Loucy (cell line): ENCODE measurements around the gene GUCY1B1.

ENCODE experiments used
- H2AFZ ChIP-seq: fragments of 200-600 bp; sonication (generic); 2 replicates; pipeline ENCODE4 v1.6.0; 2016; ENCODE audit warnings: antibody characterized with exemption, mild to moderate bottlenecking, low read length, moderate library complexity
- H3F3A ChIP-seq: fragments of 200-600 bp; 2 replicates; pipeline ENCODE4 v1.6.0; 2016; ENCODE audit warnings: antibody characterized with exemption, low read depth, mild to moderate bottlenecking
- H3K27me3 ChIP-seq: fragments of 200-600 bp; sonication (generic); 2 replicates; pipeline ENCODE4 v1.6.1; 2014; ENCODE audit warnings: low read length, mild to moderate bottlenecking; ENCODE audit not compliant: insufficient read depth, poor library complexity, severe bottlenecking
- H3K36me3 ChIP-seq: fragments of 200-600 bp; sonication (generic); 2 replicates; pipeline ENCODE4 v1.6.1; 2016; ENCODE audit warnings: low read length; ENCODE audit not compliant: insufficient read depth
- H3K4me1 ChIP-seq: fragments of 200-600 bp; sonication (generic); 2 replicates; pipeline ENCODE4 v1.5.1; 2014; ENCODE audit warnings: low read length, mild to moderate bottlenecking; ENCODE audit not compliant: insufficient read depth, poor library complexity, severe bottlenecking
- H3K4me2 ChIP-seq: fragments of 200-600 bp; sonication (generic); 2 replicates; pipeline ENCODE4 v1.6.0; 2014; ENCODE audit warnings: antibody characterized with exemption, low read length, low read depth, mild to moderate bottlenecking; ENCODE audit not compliant: poor library complexity, severe bottlenecking
- H3K4me3 ChIP-seq: fragments of 200-600 bp; sonication (generic); 2 replicates; pipeline ENCODE4 v1.5.1; 2014; ENCODE audit warnings: low read length, mild to moderate bottlenecking, mixed read lengths; ENCODE audit not compliant: poor library complexity, severe bottlenecking
- H3K79me2 ChIP-seq: fragments of 200-600 bp; sonication (generic); 2 replicates; pipeline ENCODE4 v1.6.1; 2014; ENCODE audit warnings: low read length; ENCODE audit not compliant: insufficient read depth
- H3K9ac ChIP-seq: fragments of 200-600 bp; sonication (generic); 2 replicates; pipeline ENCODE4 v1.6.0; 2014; ENCODE audit warnings: mild to moderate bottlenecking, low read depth, low read length, moderate library complexity; ENCODE audit not compliant: poor library complexity, severe bottlenecking
- H3K9me2 ChIP-seq: fragments of 200-600 bp; sonication (generic); replicated peaks from 2 replicates; pipeline ENCODE4 v1.6.1; 2016; ENCODE audit warnings: low read depth, low read length, mixed read lengths
- H3K9me3 ChIP-seq: fragments of 200-600 bp; sonication (generic); 2 replicates; pipeline ENCODE4 v1.6.1; 2014; ENCODE audit warnings: mild to moderate bottlenecking, antibody characterized with exemption, low read length, low read depth; ENCODE audit not compliant: insufficient read depth
- H4K20me1 ChIP-seq: fragments of 200-600 bp; sonication (generic); 2 replicates; pipeline ENCODE4 v1.6.0; 2014; ENCODE audit warnings: antibody characterized with exemption, low read length, mild to moderate bottlenecking; ENCODE audit not compliant: insufficient read depth, poor library complexity, severe bottlenecking
- EZH2phosphoT487 ChIP-seq: fragments of 200-600 bp; IDR thresholded peaks from 2 replicates; pipeline ENCODE4 v1.6.1; 2018; ENCODE audit warnings: antibody characterized with exemption, mild to moderate bottlenecking, moderate library complexity, borderline replicate concordance
- TF ChIP-seq, protein P1 (sequence below): fragments of 200-600 bp; sonication (generic); conservative IDR thresholded peaks from 2 replicates; pipeline ENCODE4 v1.5.1; 2014; ENCODE audit warnings: mild to moderate bottlenecking, antibody characterized with exemption, low read length

The GUCY1B1 gene

DNA sequence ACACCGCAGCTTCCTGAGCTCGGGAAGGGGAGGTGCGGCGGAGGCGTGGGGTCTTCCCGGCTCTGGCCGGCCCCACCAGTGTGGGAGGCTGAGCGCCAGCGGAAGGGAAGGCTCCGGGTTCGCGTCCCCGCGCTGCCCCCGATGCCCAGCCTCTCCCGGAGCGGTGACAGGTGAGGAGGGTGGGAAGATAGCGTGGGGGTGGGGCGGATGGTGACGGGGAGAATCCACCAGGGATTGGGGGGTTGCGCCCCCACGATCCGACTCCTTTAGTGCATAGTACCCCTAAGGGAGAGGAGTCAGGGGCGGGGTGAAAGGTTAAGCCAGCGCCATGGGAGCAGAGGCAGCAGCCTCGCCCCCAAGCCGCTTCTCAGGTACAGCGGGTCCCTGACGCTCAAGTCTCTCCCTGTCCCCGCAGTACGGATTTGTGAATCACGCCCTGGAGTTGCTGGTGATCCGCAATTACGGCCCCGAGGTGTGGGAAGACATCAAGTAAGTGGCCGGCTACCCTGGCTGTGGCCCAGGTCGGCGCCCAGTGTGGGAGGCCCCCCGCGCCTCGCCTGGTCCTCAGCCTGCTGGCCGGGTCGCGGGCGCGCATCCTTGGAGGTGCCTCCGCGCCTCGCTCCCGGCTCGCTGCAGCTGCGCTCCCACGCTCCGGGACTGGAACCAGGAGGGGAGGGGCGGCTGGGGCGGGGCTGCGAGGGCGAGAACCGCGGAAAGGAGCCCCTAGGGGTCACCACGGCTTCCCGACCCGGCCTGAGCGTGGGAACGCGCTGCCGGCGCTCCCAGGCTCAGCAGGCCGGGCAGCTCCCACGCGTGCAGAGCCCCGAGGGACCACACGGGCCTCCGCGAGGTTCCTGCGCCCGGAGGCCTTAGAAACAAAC lies 791 bp downstream of the GUCY1B1 start:
- Histone ChIP-seq H3K9me3 (no peaks in the 10 kb centered on the region), H3K4me2 (peak overlapping the region; percentile 78), H3F3A (no peaks in the 10 kb centered on the region), H4K20me1 (no peaks in the 10 kb centered on the region), H3K4me1 (peaks cover 19% of the 10 kb centered on the region), H2AFZ (peak overlapping the region; percentile 94), H3K79me2 (peaks cover 14% of the 10 kb centered on the region), H3K9ac (peak overlapping the region; percentile 74), H3K36me3 (no peaks in the 10 kb centered on the region), H3K27me3 (no peaks in the 10 kb centered on the region), H3K9me2 (no peaks in the 10 kb centered on the region), H3K4me3 (peak overlapping the region; percentile 84)
- no peak for TF ChIP-seq EZH2phosphoT487
- TF ChIP-seq, protein P1, sequence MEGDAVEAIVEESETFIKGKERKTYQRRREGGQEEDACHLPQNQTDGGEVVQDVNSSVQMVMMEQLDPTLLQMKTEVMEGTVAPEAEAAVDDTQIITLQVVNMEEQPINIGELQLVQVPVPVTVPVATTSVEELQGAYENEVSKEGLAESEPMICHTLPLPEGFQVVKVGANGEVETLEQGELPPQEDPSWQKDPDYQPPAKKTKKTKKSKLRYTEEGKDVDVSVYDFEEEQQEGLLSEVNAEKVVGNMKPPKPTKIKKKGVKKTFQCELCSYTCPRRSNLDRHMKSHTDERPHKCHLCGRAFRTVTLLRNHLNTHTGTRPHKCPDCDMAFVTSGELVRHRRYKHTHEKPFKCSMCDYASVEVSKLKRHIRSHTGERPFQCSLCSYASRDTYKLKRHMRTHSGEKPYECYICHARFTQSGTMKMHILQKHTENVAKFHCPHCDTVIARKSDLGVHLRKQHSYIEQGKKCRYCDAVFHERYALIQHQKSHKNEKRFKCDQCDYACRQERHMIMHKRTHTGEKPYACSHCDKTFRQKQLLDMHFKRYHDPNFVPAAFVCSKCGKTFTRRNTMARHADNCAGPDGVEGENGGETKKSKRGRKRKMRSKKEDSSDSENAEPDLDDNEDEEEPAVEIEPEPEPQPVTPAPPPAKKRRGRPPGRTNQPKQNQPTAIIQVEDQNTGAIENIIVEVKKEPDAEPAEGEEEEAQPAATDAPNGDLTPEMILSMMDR, result 0 out of 2 replicates have a peak, but pooled peaks have one; percentile 23

DNA sequence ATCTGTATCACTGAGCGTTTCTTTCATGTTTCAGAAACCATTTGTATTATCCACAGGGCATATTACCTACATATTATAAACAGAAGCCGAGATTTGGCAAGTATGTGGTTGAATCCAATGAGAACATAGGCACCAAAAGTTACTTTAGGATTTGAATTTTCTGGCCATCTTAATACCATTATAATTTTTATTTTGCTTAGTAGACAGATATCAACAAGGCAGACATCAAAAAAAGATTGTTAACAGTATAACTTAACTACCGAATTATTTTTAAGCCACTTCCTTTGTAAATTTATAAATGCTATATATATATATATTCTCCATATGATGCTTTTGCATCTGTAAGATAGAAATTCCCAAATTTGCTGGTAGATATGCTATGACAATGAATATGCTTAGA lies 2.2 kb downstream of the GUCY1B1 start:
- no peaks in the 10 kb centered on the region for H3K27me3 ChIP-seq
- H3F3A ChIP-seq, result no peaks in the 10 kb centered on the region
- H2AFZ ChIP-seq, result no peak overlapping the region
- H3K9me3 ChIP-seq, result no peaks in the 10 kb centered on the region
- no peak overlapping the region for H3K9ac ChIP-seq
- H3K79me2 ChIP-seq, result peaks cover 14% of the 10 kb centered on the region
- no peaks in the 10 kb centered on the region for H3K9me2 ChIP-seq
- peak overlapping the region; percentile 84 for H3K4me3 ChIP-seq
- no peak for TF ChIP-seq EZH2phosphoT487
- TF ChIP-seq, protein P1, result no peak
- H3K36me3 ChIP-seq, result no peaks in the 10 kb centered on the region
- H3K4me2 ChIP-seq, result peak overlapping the region; percentile 78
- peaks cover 19% of the 10 kb centered on the region for H3K4me1 ChIP-seq
- no peaks in the 10 kb centered on the region for H4K20me1 ChIP-seq

- H3K4me3 ChIP-seq, result no peak overlapping the region
- H3K4me1 ChIP-seq, result peaks cover 19% of the 10 kb centered on the region
- peaks cover 14% of the 10 kb centered on the region for H3K79me2 ChIP-seq
- peak overlapping the region; percentile 11 for H3K4me2 ChIP-seq
- H3K9me3 ChIP-seq, result no peaks in the 10 kb centered on the region
- no peak overlapping the region for H2AFZ ChIP-seq
- H3K36me3 ChIP-seq, result no peaks in the 10 kb centered on the region
- H3K9me2 ChIP-seq, result no peaks in the 10 kb centered on the region
- no peaks in the 10 kb centered on the region for H3K27me3 ChIP-seq
- TF ChIP-seq, protein P1, result no peak
- TF ChIP-seq EZH2phosphoT487, result no peak
- no peaks in the 10 kb centered on the region for H3F3A ChIP-seq
- no peaks in the 10 kb centered on the region for H4K20me1 ChIP-seq
- no peak overlapping the region for H3K9ac ChIP-seq
Observed at GRCh38 chr4:155761916-155762315, 3.1 kb downstream of the GUCY1B1 start.
